ENCODE data around the gene ENPP1. TPM values are rescaled to one million over a fixed set of nuclear protein-coding genes. Genes with fewer than 3 reads are reported as not detected.

The ENPP1 gene
- total and polyA plus RNA-seq, 2 donors (not counting 1 experiment from before 2014, with no cell fraction given) = 48.6 to 85.4 TPM

GRCh38 chr6:131819572-131820124 lies 11.8 kb downstream of the ENPP1 start:
- H3K79me2 ChIP-seq (ENCODE audit: control insufficient read depth, insufficient read depth, low read length) = no peaks in the 10 kb centered on the region
- TF ChIP-seq EZH2 (IDR thresholded peaks at IDR 0.05; ENCODE audit: low read length, missing control alignments) = no peak
- TF ChIP-seq CTCF (conservative IDR thresholded peaks at IDR 0.05 in 1 of 2, IDR thresholded peaks at IDR 0.05 in 1 of 2; ENCODE audit: low read depth in 1 of 2, low read length in 2 of 2) = no peak
- no peak overlapping the region for H2AFZ ChIP-seq (ENCODE audit: low read length)
- H3K9ac ChIP-seq (ENCODE audit: insufficient read depth, low read length) = no peak overlapping the region
- H3K4me1 ChIP-seq (ENCODE audit: control insufficient read depth, extremely low read depth, insufficient read depth, low read length) = peaks cover 7% of the 10 kb centered on the region
- no peak overlapping the region for H3K4me3 ChIP-seq (replicated peaks in 1 of 4; ENCODE audit: control extremely low read depth in 1 of 4, insufficient read depth in 1 of 4, low read depth in 3 of 4, low read length in 4 of 4)
- H3K27me3 ChIP-seq (ENCODE audit: control insufficient read depth, insufficient read depth, low read length) = no peaks in the 10 kb centered on the region
- H3K9me3 ChIP-seq (ENCODE audit: control insufficient read depth, insufficient read depth, low read depth, low read length) = no peaks in the 10 kb centered on the region
- H3K4me2 ChIP-seq (ENCODE audit: extremely low read depth, insufficient read depth, low read length) = peak overlapping the region; percentile 40
- H3K27ac ChIP-seq (ENCODE audit: insufficient read depth, low read length) = no peak overlapping the region
- DNase-seq (ENCODE audit: low read depth in 2 of 2) = peak; percentile 88 to 96
- H4K20me1 ChIP-seq (ENCODE audit: control insufficient read depth, extremely low read depth, insufficient read depth, low read length) = no peaks in the 10 kb centered on the region
- no peaks in the 10 kb centered on the region for H3K36me3 ChIP-seq (ENCODE audit: control insufficient read depth, insufficient read depth, low read length)

GRCh38 chr6:131821010-131821807 lies 13.4 kb downstream of the ENPP1 start:
- Histone ChIP-seq H3K4me3 (replicated peaks in 1 of 4; ENCODE audit: control extremely low read depth in 1 of 4, insufficient read depth in 1 of 4, low read depth in 3 of 4, low read length in 4 of 4) (no peak overlapping the region), H3K27me3 (ENCODE audit: control insufficient read depth, insufficient read depth, low read length) (no peaks in the 10 kb centered on the region), H3K4me2 (ENCODE audit: extremely low read depth, insufficient read depth, low read length) (no peak overlapping the region), H3K27ac (ENCODE audit: insufficient read depth, low read length) (no peak overlapping the region), H4K20me1 (ENCODE audit: control insufficient read depth, extremely low read depth, insufficient read depth, low read length) (no peaks in the 10 kb centered on the region), H3K4me1 (ENCODE audit: control insufficient read depth, extremely low read depth, insufficient read depth, low read length) (peaks cover 7% of the 10 kb centered on the region), H3K79me2 (ENCODE audit: control insufficient read depth, insufficient read depth, low read length) (no peaks in the 10 kb centered on the region), H3K36me3 (ENCODE audit: control insufficient read depth, insufficient read depth, low read length) (no peaks in the 10 kb centered on the region), H3K9me3 (ENCODE audit: control insufficient read depth, insufficient read depth, low read depth, low read length) (no peaks in the 10 kb centered on the region), H2AFZ (ENCODE audit: low read length) (no peak overlapping the region), H3K9ac (ENCODE audit: insufficient read depth, low read length) (no peak overlapping the region)
- TF ChIP-seq CTCF (conservative IDR thresholded peaks at IDR 0.05 in 1 of 2, IDR thresholded peaks at IDR 0.05 in 1 of 2; ENCODE audit: low read depth in 1 of 2, low read length in 2 of 2) = no peak
- TF ChIP-seq EZH2 (IDR thresholded peaks at IDR 0.05; ENCODE audit: low read length, missing control alignments) = no peak
- DNase-seq (ENCODE audit: low read depth in 2 of 2) = no peak

GRCh38 chr6:131822119-131822518 lies 14.3 kb downstream of the ENPP1 start:
- Histone ChIP-seq H3K27ac (ENCODE audit: insufficient read depth, low read length) (no peak overlapping the region), H3K9ac (ENCODE audit: insufficient read depth, low read length) (no peak overlapping the region), H3K9me3 (ENCODE audit: control insufficient read depth, insufficient read depth, low read depth, low read length) (no peaks in the 10 kb centered on the region), H3K4me2 (ENCODE audit: extremely low read depth, insufficient read depth, low read length) (no peak overlapping the region), H2AFZ (ENCODE audit: low read length) (no peak overlapping the region), H3K27me3 (ENCODE audit: control insufficient read depth, insufficient read depth, low read length) (no peaks in the 10 kb centered on the region), H3K4me3 (replicated peaks in 1 of 4; ENCODE audit: control extremely low read depth in 1 of 4, insufficient read depth in 1 of 4, low read depth in 3 of 4, low read length in 4 of 4) (no peak overlapping the region), H4K20me1 (ENCODE audit: control insufficient read depth, extremely low read depth, insufficient read depth, low read length) (no peaks in the 10 kb centered on the region), H3K4me1 (ENCODE audit: control insufficient read depth, extremely low read depth, insufficient read depth, low read length) (peaks cover 7% of the 10 kb centered on the region), H3K79me2 (ENCODE audit: control insufficient read depth, insufficient read depth, low read length) (no peaks in the 10 kb centered on the region), H3K36me3 (ENCODE audit: control insufficient read depth, insufficient read depth, low read length) (no peaks in the 10 kb centered on the region)
- no peak for TF ChIP-seq EZH2 (IDR thresholded peaks at IDR 0.05; ENCODE audit: low read length, missing control alignments)
- TF ChIP-seq CTCF (conservative IDR thresholded peaks at IDR 0.05 in 1 of 2, IDR thresholded peaks at IDR 0.05 in 1 of 2; ENCODE audit: low read depth in 1 of 2, low read length in 2 of 2) = no peak
- no peak for DNase-seq (ENCODE audit: low read depth in 2 of 2)
